ENCODE measurements around the gene ACBD3. TPM values are rescaled to one million over a fixed set of nuclear protein-coding genes. Genes with fewer than 3 reads are reported as not detected.

ACBD3 gene
- total RNA-seq, 1 donor from 2014 or later = 49.7 TPM

- FAIRE-seq (no peak), DNase-seq (ENCODE audit: low spot score in 2 of 2) (no peak)
These were observed 50.8 kb downstream of the ACBD3 start for GRCh38 chr1:226135709-226136108.

GRCh38 chr1:226135059-226135651 is 51.4 kb downstream of the ACBD3 start:
- DNase-seq (ENCODE audit: low spot score in 2 of 2) (no peak), FAIRE-seq (no peak)

GRCh38 chr1:226134170-226135058 is 52.1 kb downstream of the ACBD3 start:
- no peak for FAIRE-seq
- no peak for DNase-seq (ENCODE audit: low spot score in 2 of 2)

- no peak for FAIRE-seq
These were observed 52.9 kb downstream of the ACBD3 start for GRCh38 chr1:226133504-226134123.

GRCh38 chr1:226132728-226133503 is 53.6 kb downstream of the ACBD3 start:
- no peak for FAIRE-seq
- no peak for DNase-seq (ENCODE audit: low spot score in 2 of 2)

More at GRCh38 chr1:226133504-226134123, 52.9 kb downstream of the ACBD3 start:
- DNase-seq (ENCODE audit: low spot score in 2 of 2) = no peak

GRCh38 chr1:226131639-226132038 is 54.9 kb downstream of the ACBD3 start:
- DNase-seq (ENCODE audit: low spot score in 2 of 2) (no peak), FAIRE-seq (no peak)

- no peak for DNase-seq (ENCODE audit: low spot score in 2 of 2)
- no peak for FAIRE-seq
These were observed 57.3 kb downstream of the ACBD3 start for GRCh38 chr1:226129230-226129629.

GRCh38 chr1:226128487-226129075 is 58.0 kb downstream of the ACBD3 start:
- DNase-seq (ENCODE audit: low spot score in 2 of 2) (no peak), FAIRE-seq (no peak)

- FAIRE-seq = no peak
- DNase-seq (ENCODE audit: low spot score in 2 of 2) = no peak
These were observed 59.5 kb downstream of the ACBD3 start for GRCh38 chr1:226126824-226127569.

GRCh38 chr1:226125831-226126230 is 60.7 kb downstream of the ACBD3 start:
- DNase-seq (ENCODE audit: low spot score in 2 of 2) = no peak
- FAIRE-seq = no peak

GRCh38 chr1:226125097-226125630 is 61.4 kb downstream of the ACBD3 start:
- DNase-seq (ENCODE audit: low spot score in 2 of 2) (peak; percentile 81), FAIRE-seq (no peak)

- FAIRE-seq (no peak), DNase-seq (ENCODE audit: low spot score in 2 of 2) (no peak)
These were observed 62.7 kb downstream of the ACBD3 start for GRCh38 chr1:226123591-226124471.

- no peak for FAIRE-seq
- no peak for DNase-seq (ENCODE audit: low spot score in 2 of 2)
These were observed 63.4 kb downstream of the ACBD3 start for GRCh38 chr1:226123212-226123560.

GRCh38 chr1:226121587-226122400 is 64.7 kb downstream of the ACBD3 start:
- DNase-seq (ENCODE audit: low spot score in 2 of 2) (peak; percentile 93), FAIRE-seq (no peak)

GRCh38 chr1:226121049-226121586 is 65.4 kb downstream of the ACBD3 start:
- FAIRE-seq (no peak), DNase-seq (ENCODE audit: low spot score in 2 of 2) (no peak)

- no peak for FAIRE-seq
- DNase-seq (ENCODE audit: low spot score in 2 of 2) = no peak
These were observed 66.1 kb downstream of the ACBD3 start for GRCh38 chr1:226120398-226120797.

GRCh38 chr1:226119169-226119568 is 67.4 kb downstream of the ACBD3 start:
- no peak for FAIRE-seq
- no peak for DNase-seq (ENCODE audit: low spot score in 2 of 2)
